Activated T-cell treated with anti-CD3 and anti-CD28 coated beads for 1 hour (primary cell): ENCODE measurements around the gene CDH6.

Source experiments
- DNase-seq: peaks from one replicate; pipeline ENCODE4 v3.0.0-alpha.2; 2020; ENCODE audit warnings: low read depth

CDH6 gene

GRCh38 chr5:31250201-31250600, 56.7 kb downstream of the CDH6 start:
- no peak for DNase-seq

- DNase-seq = no peak
Observed at GRCh38 chr5:31251032-31251431, 57.5 kb downstream of the CDH6 start.

DNA sequence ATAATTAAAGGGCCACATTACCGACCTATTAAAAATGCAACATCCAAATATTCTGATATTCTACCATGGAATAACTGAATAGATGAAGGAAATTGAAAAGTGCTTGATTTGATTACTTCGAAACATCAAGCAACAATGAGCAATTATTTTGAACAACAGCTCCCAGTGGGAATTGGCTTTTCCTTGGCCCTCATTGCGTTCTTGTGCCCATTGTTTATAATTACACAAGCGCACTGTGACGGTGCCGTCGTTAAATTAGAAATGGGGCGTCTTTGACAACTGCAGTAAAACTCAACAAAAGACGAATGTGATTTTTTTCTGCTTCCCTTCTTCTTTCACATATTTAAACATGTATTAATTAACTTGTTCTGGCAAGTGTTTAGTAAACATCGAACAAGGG, 61.6 kb downstream of the CDH6 start:
- DNase-seq = no peak

DNA sequence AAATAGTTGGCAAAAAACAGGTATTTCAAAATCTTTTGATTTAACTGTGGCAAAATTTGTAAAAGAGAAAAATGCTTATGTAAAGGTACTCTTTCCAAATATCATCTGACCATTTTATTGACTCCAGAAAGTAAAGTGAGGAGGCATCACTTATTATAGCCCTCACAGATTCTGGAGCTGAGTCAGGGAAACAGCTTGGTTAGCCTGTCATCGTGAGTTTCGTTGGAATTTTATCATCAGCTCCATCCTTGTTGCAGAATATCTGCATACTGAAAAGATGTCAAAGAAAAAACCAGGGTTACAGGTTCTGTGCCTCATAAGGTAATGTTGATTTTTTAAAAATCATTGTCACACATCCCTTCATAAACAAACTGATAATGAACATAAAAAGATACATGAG, 74.8 kb downstream of the CDH6 start:
- DNase-seq = no peak

GRCh38 chr5:31268686-31269085, 75.2 kb downstream of the CDH6 start:
- DNase-seq = no peak

DNA sequence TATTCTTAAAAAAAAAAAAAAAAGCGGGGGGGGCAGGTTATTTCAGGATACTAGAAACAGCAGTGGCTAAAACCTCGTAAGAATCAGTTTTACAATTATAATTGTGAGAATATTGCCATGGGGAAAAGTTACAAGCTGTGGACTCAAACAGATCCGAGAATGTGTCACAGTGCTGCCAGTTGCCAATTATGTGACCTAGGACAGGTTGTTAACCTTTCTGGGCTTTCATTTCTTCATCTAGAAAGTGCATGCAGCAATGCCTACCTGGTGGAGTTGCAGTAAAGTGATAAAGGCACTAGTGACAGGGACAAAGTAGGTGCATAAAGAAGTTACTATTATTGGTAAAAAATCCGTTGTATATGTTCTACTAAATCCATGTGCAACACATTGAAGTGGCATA, 75.8 kb downstream of the CDH6 start:
- DNase-seq = no peak

DNA sequence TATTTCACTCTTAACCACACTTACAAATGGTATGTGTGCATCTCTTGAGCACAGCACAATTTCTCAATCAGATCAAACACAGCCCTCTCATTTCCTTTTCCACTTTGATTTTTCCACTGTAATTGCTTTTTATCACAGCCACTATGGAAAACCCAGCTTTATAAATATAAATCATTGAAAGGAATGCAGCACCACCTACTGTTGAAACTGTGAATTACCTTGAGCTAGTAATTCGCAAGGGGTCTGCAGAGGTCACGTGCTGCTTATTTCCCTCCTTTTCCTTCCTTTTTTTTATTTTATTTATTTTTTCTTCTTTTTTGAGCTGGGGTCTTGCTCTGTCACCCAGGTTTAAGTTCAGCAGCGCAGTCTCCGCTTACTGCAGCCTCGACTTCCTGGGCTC, 76.9 kb downstream of the CDH6 start:
- no peak for DNase-seq

DNA sequence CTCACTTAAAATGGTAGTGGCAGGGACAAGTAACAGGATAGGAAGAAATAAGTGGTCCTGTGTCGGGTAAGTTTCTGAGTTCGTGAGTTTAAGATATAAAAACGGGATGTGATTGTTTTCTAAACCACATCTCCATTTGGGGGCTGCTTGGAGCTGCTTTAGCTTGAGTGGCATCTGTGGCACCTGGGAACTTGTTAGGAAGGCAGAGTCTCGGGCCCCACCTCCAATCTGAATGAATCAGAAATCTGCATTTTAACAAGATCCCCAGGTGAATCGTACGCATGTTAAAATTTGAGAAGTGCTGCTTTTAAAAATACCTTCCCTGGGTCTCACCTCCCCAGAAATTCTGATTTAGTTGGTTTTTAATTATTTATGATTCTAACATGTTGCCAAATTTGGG, 78.1 kb downstream of the CDH6 start:
- no peak for DNase-seq

DNA sequence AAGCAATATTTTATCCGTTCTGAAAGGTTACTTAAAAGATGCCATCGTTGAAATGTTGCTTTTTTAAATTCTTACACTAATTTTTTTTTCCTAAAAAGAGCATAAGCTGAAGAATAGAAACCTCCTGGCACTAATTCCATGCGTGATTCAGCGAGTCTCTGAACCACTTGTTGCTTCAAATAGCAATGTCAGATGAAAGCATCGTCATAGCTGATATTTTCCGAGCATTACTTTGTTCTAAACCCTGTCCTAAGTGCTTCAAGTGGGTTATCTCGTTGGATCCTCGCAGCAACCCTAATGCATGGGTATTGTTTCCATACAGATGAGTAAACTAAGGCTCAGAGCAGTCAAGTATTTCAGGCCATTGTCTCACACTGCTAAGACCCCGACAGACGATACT, 79.7 kb downstream of the CDH6 start:
- DNase-seq = no peak

- DNase-seq = no peak
Observed at GRCh38 chr5:31273631-31274378, 80.3 kb downstream of the CDH6 start.

DNA sequence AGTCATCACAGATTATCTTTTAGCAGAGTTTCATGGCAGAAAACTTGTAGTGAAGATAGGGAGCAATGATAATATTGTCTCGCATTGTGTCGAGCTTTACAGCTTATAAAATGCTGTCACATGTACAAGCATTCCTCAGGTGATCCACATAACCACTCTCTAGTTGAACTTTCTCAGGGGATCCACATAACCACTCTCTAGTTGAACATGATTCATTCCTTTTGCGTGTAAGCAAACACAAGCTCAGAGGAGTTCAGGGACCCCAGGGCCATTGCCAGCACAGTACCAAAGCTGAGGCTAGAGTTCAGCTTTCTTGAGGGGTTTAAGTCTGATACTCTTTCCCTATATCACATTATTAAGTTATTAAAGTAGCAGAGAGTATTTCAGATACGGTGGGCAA, 86.7 kb downstream of the CDH6 start:
- DNase-seq = no peak

DNA sequence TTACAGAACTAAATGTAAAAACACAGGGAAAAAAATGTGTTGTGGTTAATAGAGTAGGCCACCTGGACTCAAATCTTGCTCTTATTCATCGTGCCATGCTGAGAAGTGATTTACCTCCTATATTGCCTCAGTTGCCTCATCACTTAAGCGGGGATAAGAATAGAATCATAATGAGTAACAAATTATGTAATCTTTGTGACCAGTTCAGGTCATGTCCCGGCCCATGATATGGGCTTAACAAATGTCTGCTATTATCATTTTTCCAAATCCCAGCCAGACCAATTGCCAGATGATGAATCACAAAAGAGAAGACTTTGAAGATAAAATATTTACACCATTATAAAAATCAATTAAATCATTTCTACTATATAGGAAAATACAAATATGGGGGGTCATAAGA, 89.8 kb downstream of the CDH6 start:
- DNase-seq = no peak

- DNase-seq = no peak
Observed at GRCh38 chr5:31285025-31285424, 91.5 kb downstream of the CDH6 start.

DNA sequence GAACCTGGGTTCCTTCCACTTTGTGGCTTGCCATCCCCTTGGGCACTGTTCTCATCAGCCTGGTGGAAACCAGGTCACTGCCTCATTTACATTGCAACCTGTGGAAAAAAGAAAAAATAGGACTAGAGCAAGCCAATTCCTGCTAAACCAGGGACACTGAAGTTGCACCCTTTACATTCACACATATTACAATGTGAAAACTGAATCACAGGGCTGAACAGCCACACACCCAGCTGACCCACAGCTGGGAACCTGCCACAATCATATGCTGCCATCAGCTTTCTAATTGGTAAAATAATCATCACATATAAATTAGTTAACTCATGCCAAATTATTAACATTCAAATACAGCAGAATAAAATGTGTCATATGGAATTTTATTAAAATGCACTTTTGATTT, 94.5 kb downstream of the CDH6 start:
- no peak for DNase-seq

- DNase-seq = no peak
Observed at GRCh38 chr5:31289429-31289828, 95.9 kb downstream of the CDH6 start.

DNA sequence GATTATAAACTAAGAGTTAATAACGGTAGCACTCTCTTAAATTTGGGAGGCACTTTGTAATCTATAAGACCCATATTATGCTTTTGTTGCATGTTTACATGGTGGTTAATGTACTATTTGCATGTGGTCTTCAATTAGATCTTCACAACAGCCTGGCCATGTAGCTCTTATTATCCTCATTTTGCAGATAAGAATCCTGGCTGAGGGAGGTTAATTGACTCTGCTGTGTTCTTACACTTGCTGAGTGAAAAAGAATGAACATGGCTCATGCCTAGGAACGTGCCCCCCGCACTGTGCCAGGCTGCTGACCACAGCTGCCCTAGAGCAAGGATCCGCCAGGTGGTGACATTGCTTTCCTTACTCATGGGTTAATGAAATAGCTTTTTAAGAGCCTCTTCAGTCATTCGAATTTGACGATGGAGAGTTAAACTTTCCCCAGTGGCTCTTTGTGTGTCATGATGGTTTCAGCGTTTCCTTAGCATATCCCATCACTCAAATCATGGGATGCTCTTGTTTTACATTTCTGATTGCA, 97.9 kb downstream of the CDH6 start:
- no peak for DNase-seq

GRCh38 chr5:31300501-31300900, 107.0 kb downstream of the CDH6 start:
- no peak for DNase-seq

DNA sequence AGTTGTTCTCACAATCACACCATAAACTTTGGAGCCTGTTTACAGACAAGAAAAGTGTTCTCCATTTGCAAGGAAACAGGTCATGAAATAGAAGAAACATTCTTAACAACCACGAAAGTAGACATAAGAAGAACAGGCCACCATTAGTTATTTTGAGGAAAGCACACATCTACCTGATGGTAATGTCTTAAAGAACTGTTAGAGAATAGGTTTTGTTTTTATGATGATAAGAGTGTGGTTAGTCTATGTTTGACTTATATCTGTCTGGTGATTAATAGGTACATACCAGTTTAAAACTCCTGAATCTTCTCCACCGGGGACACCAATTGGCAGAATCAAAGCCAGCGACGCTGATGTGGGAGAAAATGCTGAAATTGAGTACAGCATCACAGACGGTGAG, 108.3 kb downstream of the CDH6 start:
- DNase-seq = no peak

DNA sequence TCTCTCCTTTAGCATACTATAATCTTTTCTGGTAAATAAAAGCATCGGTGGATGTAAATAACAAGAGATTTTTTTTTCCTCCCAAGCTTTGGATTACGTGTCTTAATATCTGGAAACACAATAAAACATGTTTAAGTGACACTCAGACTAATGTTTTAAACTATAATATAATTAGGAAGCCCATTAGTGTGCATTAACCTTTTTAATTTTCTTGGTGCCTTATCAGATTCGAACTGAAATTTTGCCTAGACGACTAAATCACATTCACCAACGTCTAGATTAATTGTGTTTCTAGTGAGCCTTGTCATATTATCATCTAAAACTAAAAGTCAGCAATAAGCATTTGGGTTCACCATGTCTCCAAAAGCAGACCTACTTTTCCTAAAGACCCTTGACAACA, 110.2 kb downstream of the CDH6 start:
- DNase-seq = no peak

GRCh38 chr5:31317665-31318064, 124.2 kb downstream of the CDH6 start:
- no peak for DNase-seq

GRCh38 chr5:31319335-31319734, 125.8 kb downstream of the CDH6 start:
- DNase-seq = no peak

DNA sequence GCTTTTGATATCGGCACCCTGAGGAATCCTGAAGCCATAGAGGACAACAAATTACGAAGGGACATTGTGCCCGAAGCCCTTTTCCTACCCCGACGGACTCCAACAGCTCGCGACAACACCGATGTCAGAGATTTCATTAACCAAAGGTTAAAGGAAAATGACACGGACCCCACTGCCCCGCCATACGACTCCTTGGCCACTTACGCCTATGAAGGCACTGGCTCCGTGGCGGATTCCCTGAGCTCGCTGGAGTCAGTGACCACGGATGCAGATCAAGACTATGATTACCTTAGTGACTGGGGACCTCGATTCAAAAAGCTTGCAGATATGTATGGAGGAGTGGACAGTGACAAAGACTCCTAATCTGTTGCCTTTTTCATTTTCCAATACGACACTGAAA, 129.5 kb downstream of the CDH6 start:
- no peak for DNase-seq

DNA sequence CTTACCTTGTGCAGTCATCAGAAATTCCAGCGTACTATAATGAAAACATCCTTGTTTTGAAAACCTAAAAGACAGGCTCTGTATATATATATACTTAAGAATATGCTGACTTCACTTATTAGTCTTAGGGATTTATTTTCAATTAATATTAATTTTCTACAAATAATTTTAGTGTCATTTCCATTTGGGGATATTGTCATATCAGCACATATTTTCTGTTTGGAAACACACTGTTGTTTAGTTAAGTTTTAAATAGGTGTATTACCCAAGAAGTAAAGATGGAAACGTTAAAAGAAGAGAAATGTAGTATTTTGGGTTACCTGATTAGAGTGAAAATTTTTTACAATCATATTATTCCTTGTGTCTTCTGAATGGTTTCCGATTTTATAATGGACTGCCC, 131.4 kb downstream of the CDH6 start:
- no peak for DNase-seq

DNA sequence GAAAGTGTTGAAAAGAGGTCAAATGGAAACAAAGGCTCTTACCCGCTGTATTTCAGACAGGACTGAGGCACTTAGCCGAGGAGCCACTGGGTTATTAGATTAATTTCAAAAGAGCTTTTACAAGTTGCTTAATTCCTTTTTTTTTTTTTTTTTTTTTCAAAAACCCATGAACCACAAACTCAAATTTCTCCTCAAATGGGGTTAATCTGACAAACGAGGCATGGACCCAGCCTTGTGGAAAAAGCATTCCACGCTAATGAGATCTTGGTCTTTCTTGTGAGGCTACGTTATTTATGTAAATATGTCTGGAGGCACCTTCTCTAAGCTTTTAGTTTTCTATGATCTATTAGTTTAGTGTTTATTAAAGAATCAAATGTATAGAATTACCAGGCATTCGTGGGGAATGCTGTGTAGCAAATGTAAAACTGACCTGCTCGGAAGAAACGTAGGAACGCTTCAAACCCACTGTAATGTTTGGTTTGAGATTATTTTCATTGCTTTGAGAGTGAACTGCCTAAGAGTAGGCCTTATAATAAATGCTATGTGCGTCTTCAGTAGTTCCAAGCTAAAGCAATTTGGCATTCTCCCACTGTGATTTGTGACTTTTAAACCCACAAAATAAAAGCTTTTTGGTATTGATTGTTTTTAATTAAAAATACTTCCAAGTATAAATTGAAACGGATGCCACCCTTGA, 134.7 kb downstream of the CDH6 start:
- no peak for DNase-seq
